GM19452 (cell line): ENCODE data around the gene CBX5.
"Not testable (repeated sequence)": the region's sequence is repeated elsewhere in the genome, so short reads cannot be mapped to it uniquely, and the experiment has no call there.

Source experiments
- ATAC-seq: cut with Tn5 transposase; IDR thresholded peaks from one replicate; pipeline ENCODE4 v1.9.1; 2021; ENCODE audit not compliant: unreplicated experiment

Gene CBX5

GRCh38 chr12:54270345-54270744 is 9.6 kb downstream of the CBX5 start:
- no peak for ATAC-seq

GRCh38 chr12:54266852-54267251 is 13.1 kb downstream of the CBX5 start:
- no peak for ATAC-seq

DNA sequence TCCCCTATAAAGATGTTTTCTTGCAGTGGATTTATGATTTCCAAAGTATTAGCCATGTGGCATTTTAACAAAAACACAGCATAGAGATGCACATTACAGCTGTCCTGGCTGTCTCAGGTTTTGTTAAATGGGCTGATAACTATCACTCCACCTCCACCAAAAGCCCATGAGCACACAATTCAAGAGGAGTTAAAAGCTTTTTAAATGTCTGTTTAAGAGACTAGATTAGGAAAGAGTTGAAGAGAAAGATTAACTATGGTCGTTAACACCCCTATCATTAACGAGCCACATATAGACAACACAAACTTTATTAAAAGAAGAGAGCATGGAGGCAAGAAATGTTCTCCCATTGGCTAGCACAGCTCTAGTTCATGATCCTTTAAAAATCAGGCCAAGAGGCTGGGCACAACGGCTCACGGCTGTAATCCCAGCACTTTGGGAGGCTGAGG is 14.5 kb downstream of the CBX5 start:
- ATAC-seq: no peak

DNA sequence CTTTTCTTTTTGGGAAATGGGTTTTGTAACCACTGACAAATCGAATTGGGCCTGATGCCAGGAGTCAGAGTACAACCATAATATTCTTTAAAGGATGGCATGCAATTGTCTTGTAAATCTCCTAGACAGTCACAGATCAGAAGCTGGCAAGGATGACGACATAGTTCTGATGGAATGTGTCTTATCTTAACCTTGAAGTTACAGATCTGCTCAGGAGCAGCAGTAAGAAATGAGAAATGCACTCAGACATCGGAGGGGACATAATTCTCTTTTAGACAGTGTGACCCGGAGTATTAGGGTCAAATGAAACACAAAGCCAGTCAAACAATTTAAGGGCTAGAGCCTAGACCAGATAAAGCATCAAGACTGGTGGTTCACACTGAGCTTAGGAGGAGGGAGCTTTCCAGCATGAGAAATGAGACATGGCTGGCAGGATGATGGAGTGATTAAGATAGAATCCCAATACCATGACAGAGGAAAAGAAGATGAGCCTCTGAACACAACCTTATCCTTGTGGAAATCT is 17.5 kb downstream of the CBX5 start:
- ATAC-seq: no peak

GRCh38 chr12:54261815-54262402 is 18.0 kb downstream of the CBX5 start:
- ATAC-seq: no peak

DNA sequence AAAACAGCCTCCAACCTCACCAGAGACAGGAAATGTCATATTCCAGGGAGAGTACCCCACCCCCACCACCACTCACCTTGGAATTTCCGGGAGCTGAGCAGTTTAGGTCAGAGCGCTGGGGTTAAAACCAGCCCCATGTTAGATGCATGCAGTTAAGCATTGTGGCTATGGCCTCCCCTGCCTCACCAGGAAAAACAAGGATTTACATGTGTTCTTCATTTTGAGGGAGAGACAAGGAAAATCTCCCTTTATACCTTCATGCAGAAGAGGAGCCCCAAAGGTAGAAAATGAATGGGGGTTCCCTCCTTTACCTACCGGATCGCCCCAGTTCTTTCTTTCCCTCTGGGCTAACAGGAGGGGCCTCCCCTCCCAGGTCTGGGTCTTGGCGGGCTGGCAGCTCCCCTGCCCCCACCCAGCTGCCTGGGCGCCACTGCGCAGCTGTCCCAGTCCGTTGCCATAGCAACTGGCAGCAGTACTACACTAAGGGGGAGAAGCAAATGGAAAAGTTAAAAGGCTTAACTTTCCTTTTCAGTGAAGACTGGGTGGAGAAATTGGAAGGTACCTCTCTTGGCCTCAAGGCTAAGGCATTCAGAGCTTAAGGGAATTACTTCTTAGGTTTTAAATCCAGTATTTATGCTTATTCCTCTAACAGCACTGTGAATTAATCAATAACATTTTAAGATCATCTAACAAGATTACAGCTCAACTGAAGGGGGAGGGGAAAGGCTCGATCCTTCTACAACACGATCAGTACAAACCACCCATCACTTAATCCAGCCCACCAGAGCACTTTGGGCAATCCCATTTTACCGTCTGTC is 20.5 kb downstream of the CBX5 start:
- peak; percentile 70 for ATAC-seq

GRCh38 chr12:54258201-54258681 is 21.7 kb downstream of the CBX5 start:
- ATAC-seq: no peak

DNA sequence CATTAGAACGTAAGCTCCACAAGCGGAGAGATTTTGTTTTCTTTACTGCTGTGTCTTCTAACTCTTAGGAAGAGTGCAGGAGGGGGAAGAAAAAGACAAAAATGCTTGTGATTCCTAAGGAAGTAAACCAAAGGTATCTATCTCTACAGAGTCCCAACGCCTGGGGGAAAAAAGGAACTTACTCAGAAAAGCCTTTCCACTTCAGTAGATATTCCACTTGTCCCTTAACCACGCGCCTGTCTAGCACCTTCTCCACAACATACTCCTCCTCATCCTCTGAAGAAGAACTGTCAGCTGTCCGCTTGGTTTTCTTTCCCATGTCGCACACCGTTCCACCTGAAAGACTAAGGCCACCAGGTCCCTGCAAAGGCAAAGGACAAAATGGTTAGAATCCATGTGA is 22.6 kb downstream of the CBX5 start:
- no peak for ATAC-seq

GRCh38 chr12:54253240-54253639 is 26.7 kb downstream of the CBX5 start:
- ATAC-seq: no peak

DNA sequence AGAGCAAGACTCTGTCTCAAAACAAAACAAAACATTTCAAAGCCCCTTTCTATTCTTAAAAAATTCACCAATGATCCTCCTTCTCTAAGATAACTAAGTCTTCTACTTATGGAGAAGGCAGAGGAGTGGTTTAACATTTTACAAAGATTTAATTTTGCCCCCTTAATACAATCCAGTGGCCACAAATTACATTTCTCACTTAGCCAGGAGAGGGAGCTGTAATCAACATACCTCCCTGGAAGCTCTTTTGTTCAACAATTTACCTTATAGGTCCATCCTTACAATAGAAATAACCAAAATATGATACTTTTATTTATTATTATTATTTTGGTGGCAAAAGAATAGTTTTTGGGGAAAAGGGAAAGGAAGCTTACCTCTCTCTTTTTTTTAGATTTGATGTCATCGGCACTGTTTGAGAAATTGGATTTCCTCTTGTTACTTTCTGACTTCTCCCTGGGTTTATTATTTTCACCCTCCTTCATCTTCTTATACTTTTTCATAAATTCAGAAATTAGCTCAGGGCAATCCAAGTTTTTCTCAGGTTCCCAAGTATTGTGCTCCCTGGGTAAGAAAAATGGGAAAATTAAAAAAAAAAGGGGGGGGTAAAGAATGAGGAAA is 28.1 kb downstream of the CBX5 start:
- ATAC-seq: no peak

GRCh38 chr12:54249489-54249888 is 30.4 kb downstream of the CBX5 start:
- ATAC-seq: no peak

DNA sequence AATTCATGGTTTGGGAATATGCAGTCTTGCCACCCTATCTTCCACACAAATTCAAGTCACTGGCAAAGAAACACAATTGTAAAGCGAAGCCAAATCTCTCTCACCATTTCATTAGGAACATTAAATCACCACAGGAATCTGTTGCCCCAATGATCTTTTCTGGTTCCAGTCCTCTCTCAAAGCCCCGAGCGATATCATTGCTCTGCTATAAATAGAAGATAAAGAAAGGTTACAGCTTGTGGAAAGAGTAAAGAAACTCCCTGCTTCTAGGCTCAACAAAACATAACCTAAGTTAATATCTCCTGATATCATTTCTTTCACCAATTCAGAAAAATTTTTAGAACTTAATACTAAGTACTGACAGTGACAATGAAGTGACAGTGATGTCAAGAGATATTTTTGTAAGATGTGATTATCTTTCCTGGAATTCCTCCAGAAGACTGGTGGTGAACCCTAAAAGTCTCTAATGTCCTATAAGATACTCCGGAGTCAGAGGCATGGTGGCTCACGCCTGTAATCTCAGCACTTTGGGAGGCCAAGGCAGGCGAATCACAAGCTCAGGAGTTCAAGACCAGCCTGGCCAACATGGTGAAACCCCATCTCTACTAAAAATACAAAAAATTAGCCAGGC is 33.8 kb downstream of the CBX5 start:
- ATAC-seq: no peak

- no peak for ATAC-seq
Observed at GRCh38 chr12:54240971-54241588, 38.8 kb downstream of the CBX5 start.

DNA sequence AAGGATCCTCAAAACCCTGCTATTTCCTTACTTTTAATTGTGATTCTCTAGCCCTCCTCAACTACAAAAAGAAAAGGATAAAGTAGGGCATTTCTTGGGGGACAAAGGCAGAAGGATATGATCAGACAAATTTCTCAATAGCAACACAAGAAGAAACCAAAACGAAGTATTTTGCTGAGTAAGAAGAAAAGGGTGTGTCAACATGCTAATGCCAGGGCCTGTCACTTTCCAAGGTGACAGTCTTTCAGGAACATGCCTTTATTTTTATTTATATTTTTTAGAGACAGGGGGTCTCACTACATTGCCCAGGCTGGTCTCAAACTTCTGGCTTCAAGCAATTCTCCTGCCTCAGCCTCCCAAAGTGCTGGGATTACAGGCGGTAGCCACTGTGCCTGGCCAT is 39.8 kb downstream of the CBX5 start:
- no peak for ATAC-seq

DNA sequence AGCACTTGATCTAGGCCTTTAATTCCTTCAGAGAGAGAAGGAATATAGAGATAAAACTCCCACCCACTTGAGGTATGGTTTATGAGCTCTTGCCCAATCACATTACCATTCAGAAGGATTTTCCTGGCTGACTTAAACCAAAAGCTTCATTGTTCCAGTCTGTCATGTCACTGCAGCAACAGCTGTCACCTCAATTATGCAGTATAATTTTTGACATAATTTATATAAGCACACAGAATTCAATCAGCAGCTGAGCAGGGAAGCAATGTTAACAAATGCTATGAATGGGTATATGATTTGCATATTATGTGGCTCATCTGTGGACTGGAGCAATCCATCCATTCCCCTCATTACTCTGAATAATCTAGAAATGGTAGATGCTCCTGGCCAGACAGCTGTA is 40.3 kb downstream of the CBX5 start:
- no peak for ATAC-seq

GRCh38 chr12:54238531-54238930 is 41.4 kb downstream of the CBX5 start:
- no peak for ATAC-seq

- no peak for ATAC-seq
Observed at GRCh38 chr12:54232790-54233189, 47.1 kb downstream of the CBX5 start.

- not testable (repeated sequence) for ATAC-seq
Observed at GRCh38 chr12:54231269-54231668, 48.7 kb downstream of the CBX5 start.

DNA sequence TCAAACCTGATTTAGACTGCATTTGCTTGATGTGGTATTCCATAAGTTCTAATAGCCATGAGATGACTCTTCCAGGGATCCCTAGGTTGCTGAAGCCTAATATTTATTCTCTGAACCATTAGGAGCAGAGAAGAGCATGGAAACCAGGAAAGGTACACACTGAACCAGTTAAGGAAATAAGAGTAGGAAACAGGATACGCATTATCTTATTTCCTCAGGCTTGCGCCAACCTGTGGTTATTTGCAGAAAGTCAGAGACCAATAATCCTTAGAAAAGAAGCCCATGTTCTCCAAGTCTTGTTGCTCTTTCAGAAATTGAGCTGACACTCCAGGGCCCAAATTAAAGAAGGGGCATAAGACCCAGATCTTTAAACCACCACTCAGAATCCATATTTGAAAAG is 49.4 kb downstream of the CBX5 start:
- ATAC-seq: no peak

- no peak for ATAC-seq
Observed at GRCh38 chr12:54229624-54230212, 50.2 kb downstream of the CBX5 start.

DNA sequence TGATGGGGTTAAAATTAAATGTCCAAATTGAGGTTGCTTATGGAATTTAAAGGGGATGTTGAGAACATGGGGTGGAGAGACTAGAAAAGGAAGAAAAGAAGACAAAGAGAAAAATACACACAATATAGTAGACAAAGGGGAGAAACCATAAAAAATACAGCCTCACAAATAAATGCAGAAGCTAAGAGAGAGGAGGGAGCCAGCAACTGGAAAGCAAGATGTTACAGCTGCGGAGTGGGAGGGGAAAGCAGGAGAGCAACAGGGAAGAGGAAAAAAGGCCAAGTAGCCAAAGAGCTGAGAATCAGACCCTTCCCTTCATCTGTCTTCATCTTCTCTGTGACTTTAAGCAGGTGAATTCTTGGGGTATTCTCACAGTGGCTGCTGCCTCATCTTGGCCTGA is 51.5 kb downstream of the CBX5 start:
- ATAC-seq: no peak
